Urinary bladder (tissue), 4 donors: ENCODE results near the gene APOE. TPM values are rescaled to one million over a fixed set of nuclear protein-coding genes. Genes with fewer than 3 reads are reported as not detected.
"Not testable (repeated sequence)": the region's sequence is repeated elsewhere in the genome, so short reads cannot be mapped to it uniquely, and the experiment has no call there.

ENCODE experiments used
- DNase-seq: peaks from one replicate; pipeline ENCODE4 v3.0.0-alpha.2; 2015; ENCODE audit errors: extremely low spot score
- H3K27ac ChIP-seq: one replicate; pipeline ENCODE4 v1.5.1; 2013; ENCODE audit warnings: low read depth, mild to moderate bottlenecking, moderate library complexity
- H3K36me3 ChIP-seq: one replicate; pipeline ENCODE4 v1.6.1; 2013; ENCODE audit warnings: mild to moderate bottlenecking, moderate library complexity; ENCODE audit not compliant: insufficient read depth
- H3K4me1 ChIP-seq: one replicate; pipeline ENCODE4 v1.6.1; 2013; ENCODE audit warnings: mild to moderate bottlenecking, moderate library complexity; ENCODE audit not compliant: insufficient read depth
- H3K4me3 ChIP-seq: one replicate; pipeline ENCODE4 v1.5.1; 2013; ENCODE audit warnings: low read depth, low read length
- WGBS: extraction: QIAGEN DNeasy Blood & Tissue Kit; methylation state at CpG from one replicate; pipeline ENCODE4 v1.1.7; 2013; 5-methylcytosine and 5-hydroxymethylcytosine counted together
- polyA plus RNA-seq: library from polyadenylated mRNA; stranded (reverse); fragments of 200-250 nt; gene quantifications from one replicate; pipeline ENCODE4 v1.2.3, GENCODE V29; 2013
- total RNA-seq: library from RNA; depleted of rRNA; stranded (reverse); fragments of >200 nt; gene quantifications from one replicate; pipeline ENCODE4 v1.2.3, GENCODE V29; 2014
- donor health status: healthy with polysubstance abuse.
- donor health status: healthy.

The APOE gene
- 28.2 TPM for total RNA-seq
- 60.5 TPM for polyA plus RNA-seq

DNA sequence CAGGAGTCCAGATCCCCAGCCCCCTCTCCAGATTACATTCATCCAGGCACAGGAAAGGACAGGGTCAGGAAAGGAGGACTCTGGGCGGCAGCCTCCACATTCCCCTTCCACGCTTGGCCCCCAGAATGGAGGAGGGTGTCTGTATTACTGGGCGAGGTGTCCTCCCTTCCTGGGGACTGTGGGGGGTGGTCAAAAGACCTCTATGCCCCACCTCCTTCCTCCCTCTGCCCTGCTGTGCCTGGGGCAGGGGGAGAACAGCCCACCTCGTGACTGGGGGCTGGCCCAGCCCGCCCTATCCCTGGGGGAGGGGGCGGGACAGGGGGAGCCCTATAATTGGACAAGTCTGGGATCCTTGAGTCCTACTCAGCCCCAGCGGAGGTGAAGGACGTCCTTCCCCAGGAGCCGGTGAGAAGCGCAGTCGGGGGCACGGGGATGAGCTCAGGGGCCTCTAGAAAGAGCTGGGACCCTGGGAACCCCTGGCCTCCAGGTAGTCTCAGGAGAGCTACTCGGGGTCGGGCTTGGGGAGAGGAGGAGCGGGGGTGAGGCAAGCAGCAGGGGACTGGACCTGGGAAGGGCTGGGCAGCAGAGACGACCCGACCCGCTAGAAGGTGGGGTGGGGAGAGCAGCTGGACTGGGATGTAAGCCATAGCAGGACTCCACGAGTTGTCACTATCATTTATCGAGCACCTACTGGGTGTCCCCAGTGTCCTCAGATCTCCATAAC, at the start of gene APOE:
Gene APOE (plus strand): TSS at position 360 of the 724 bp plus-strand sequence. CDS start 829 bp downstream, outside the sequence.
- H3K4me1 ChIP-seq: no peaks in the 10 kb centered on the region
- no peak within 1 kb of the TSS for H3K4me3 ChIP-seq
- H3K27ac ChIP-seq: no peak within 1 kb of the TSS
- no peaks in the 10 kb centered on the region for H3K36me3 ChIP-seq
- under 1% methylated on average over 20 of the region's 20 CpGs for WGBS
- DNase-seq: no peak

- WGBS: 70% methylated on average over 10 of the region's 10 CpGs
- no peak for DNase-seq
- no peaks in the 10 kb centered on the region for H3K36me3 ChIP-seq
- H3K27ac ChIP-seq: no peak overlapping the region
- H3K4me1 ChIP-seq: no peaks in the 10 kb centered on the region
- H3K4me3 ChIP-seq: no peak overlapping the region
Measured at GRCh38 chr19:44856421-44857083, 49.0 kb upstream of the APOE start.

- Histone ChIP-seq H3K4me3 (no peak overlapping the region), H3K36me3 (no peaks in the 10 kb centered on the region), H3K4me1 (no peaks in the 10 kb centered on the region), H3K27ac (no peak overlapping the region)
- no peak for DNase-seq
- 82% methylated on average over 4 of the region's 4 CpGs for WGBS
Measured at GRCh38 chr19:44857837-44858236, 47.8 kb upstream of the APOE start.

DNA sequence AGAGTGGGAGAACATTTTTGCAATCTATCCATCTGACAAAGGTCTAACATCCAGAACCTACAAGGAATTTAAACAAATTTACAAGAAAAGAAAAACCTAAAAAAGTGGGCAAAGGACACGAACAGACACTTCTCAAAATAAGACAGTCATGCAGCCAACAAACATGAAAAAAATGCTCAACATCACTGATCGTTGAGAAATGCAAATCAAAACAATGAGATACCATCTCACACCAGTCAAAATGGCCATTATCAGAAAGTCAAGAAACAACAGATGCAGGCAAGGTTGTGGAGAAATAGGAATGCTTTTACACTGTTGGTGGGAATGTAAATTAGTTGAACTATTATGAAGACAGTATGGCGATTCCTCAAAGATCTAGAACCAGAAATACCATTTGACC, 44.0 kb upstream of the APOE start:
- not testable (repeated sequence) for H3K4me3 ChIP-seq, DNase-seq
- 87% methylated on average over 3 of the region's 3 CpGs for WGBS

GRCh38 chr19:44863990-44864389, 41.6 kb upstream of the APOE start:
- WGBS: 94% methylated on average over 2 of the region's 2 CpGs
- peaks cover 2% of the 10 kb centered on the region for H3K36me3 ChIP-seq

More for the DNA sequence above, 44.0 kb upstream of the APOE start:
- H3K36me3 ChIP-seq, H3K4me1 ChIP-seq, H3K27ac ChIP-seq: not testable (repeated sequence)

GRCh38 chr19:44865196-44865767, 40.3 kb upstream of the APOE start:
- H3K27ac ChIP-seq: no peak overlapping the region
- no peak for DNase-seq
- H3K4me3 ChIP-seq: no peak overlapping the region
- WGBS: 93% methylated on average over 27 of the region's 27 CpGs
- H3K36me3 ChIP-seq: peaks cover 2% of the 10 kb centered on the region
- no peaks in the 10 kb centered on the region for H3K4me1 ChIP-seq

More at GRCh38 chr19:44863990-44864389, 41.6 kb upstream of the APOE start:
- H3K4me1 ChIP-seq: no peaks in the 10 kb centered on the region
- H3K27ac ChIP-seq: no peak overlapping the region
- DNase-seq: no peak
- no peak overlapping the region for H3K4me3 ChIP-seq

DNA sequence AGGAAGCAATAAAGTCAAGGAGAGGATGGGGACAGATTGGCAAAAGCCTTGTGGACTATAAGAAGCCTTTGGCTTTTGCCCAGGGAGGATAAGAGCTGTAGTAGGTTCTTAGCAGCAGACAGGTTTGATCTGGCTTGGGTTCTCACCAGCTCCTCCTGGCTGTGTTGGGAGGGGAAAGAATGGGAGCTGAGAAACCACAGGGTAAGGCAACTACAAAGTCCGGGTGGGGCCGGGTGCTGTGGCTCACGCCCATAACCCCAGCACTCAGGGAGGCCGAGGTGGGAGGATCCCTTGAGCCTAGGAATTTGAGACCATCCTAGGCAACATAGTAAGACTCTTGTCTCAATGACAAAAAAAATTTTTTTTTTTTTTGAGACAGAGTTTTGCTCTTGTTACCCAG, 38.9 kb upstream of the APOE start:
- peaks cover 2% of the 10 kb centered on the region for H3K36me3 ChIP-seq
- H3K4me3 ChIP-seq: no peak overlapping the region
- 96% methylated on average over 4 of the region's 4 CpGs for WGBS
- no peaks in the 10 kb centered on the region for H3K4me1 ChIP-seq
- H3K27ac ChIP-seq: no peak overlapping the region
- DNase-seq: no peak

DNA sequence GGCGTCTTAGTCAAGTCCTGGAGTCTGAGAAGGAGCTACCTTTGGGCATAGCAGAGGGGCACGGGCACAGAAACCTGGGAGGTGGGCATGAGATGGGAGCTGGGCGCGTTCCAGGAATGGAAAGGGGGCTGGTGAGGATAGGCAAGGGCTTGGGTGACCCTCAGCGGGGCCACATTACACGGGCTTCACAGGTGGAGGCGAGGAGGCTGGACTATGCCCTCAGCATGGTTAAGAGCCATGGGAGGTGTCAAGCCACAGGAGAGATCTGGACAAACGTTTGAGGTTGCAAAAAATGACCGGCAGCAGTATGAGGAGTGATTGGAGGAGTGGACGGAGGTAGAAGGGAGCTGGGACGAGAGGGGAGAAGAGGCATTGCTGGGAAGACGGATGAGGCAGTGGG, 38.0 kb upstream of the APOE start:
- H3K4me3 ChIP-seq: no peak overlapping the region
- H3K36me3 ChIP-seq: peaks cover 6% of the 10 kb centered on the region
- no peak overlapping the region for H3K27ac ChIP-seq
- WGBS: 93% methylated on average over 12 of the region's 12 CpGs
- DNase-seq: no peak
- no peaks in the 10 kb centered on the region for H3K4me1 ChIP-seq

- 58% methylated on average over 13 of the region's 13 CpGs for WGBS
- no peak overlapping the region for H3K4me3 ChIP-seq
- H3K36me3 ChIP-seq: peaks cover 6% of the 10 kb centered on the region
- H3K27ac ChIP-seq: no peak overlapping the region
- no peak for DNase-seq
- H3K4me1 ChIP-seq: no peaks in the 10 kb centered on the region
Measured at GRCh38 chr19:44869733-44870470, 35.7 kb upstream of the APOE start.

DNA sequence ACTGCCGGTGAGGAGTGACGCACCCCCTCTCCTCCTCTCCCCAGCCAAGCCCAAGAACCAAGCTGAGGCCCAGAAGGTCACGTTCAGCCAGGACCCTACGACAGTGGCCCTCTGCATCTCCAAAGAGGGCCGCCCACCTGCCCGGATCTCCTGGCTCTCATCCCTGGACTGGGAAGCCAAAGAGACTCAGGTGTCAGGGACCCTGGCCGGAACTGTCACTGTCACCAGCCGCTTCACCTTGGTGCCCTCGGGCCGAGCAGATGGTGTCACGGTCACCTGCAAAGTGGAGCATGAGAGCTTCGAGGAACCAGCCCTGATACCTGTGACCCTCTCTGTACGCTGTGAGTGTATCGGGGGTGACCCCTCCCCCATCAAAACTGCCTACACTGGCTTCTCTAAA, 33.8 kb upstream of the APOE start:
- peaks cover 4% of the 10 kb centered on the region for H3K36me3 ChIP-seq
- WGBS: 93% methylated on average over 14 of the region's 14 CpGs
- DNase-seq: no peak
- H3K4me3 ChIP-seq: no peak overlapping the region
- H3K27ac ChIP-seq: no peak overlapping the region
- no peaks in the 10 kb centered on the region for H3K4me1 ChIP-seq

DNA sequence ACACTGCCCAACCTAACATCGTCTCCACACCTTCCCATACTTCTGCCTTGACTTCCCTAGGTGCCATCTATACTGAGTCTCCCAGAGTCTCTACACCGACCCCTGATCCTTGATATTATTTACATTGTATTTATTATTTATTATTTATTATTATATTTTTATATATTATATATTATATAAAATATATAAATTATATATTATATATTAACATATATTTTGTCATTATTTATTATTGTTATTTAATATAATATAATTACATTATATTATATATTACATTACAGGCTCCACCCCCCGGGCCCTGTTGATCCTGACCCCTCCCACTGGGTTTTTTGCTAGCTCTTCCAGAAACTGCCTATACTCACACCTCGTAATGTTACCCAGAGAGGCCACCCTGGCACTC, 32.9 kb upstream of the APOE start:
- Histone ChIP-seq H3K4me3 (no peak overlapping the region), H3K27ac (no peak overlapping the region), H3K36me3 (peaks cover 4% of the 10 kb centered on the region), H3K4me1 (no peaks in the 10 kb centered on the region)
- no peak for DNase-seq
- 87% methylated on average over 4 of the region's 4 CpGs for WGBS

DNA sequence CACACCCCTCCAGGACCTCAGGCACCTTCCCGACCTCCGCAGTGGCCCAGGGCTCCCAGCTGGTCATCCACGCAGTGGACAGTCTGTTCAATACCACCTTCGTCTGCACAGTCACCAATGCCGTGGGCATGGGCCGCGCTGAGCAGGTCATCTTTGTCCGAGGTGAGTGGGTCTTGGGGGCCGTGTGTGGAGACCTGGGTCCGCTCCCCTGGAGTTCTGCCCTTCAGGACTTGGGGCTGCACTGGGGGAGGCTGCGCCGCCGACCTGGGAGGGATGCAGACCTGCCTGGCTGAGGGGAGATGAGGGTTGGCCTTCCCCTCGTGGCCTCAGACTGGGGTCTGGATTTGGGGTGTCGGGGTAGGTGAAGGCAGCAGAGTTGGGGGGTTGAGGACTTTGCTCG, 31.3 kb upstream of the APOE start:
- no peak overlapping the region for H3K27ac ChIP-seq
- no peak overlapping the region for H3K4me3 ChIP-seq
- peaks cover 4% of the 10 kb centered on the region for H3K36me3 ChIP-seq
- H3K4me1 ChIP-seq: no peaks in the 10 kb centered on the region
- no peak for DNase-seq
- WGBS: 94% methylated on average over 16 of the region's 16 CpGs

DNA sequence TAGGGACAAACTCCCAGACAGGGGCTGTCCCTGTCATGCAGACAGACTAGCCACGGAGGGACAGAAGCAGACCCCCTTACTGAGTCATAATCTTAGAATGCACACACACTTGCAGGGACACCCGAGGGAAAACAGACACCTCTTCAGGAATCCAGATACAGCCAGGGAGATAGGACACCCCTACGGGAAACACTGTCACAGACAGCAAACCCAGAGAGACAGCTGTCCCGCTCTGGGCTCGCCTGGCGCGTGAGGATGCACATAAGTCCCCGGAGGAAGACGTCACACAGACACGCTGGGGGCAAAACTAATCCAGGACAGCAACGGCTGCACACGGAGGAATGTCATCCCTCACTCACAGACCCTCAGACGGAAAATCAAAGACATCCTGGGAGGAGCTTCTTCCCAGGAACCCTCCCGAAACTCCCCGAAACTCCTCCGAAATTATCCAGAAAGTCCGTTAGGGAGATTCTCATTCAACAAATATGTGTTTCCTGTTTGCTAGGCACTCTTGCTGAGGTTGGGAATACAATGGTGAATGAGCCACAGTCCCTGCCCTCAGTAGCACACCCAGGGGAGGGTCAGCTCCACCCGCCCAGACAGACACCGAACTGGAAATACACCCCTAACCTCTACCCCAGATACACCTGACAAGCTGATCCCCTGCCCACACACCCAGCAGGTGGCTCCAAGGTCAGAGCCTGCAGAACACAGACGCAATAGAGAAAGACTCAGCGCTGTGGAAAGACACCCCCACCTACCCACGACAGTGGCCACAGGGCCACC, 29.7 kb upstream of the APOE start:
- WGBS: 70% methylated on average over 22 of the region's 22 CpGs
- no peaks in the 10 kb centered on the region for H3K4me1 ChIP-seq

More for the DNA sequence above, 29.7 kb upstream of the APOE start:
- H3K36me3 ChIP-seq: peaks cover 4% of the 10 kb centered on the region
- H3K27ac ChIP-seq: no peak overlapping the region
- no peak overlapping the region for H3K4me3 ChIP-seq
- DNase-seq: no peak
